Measurements from ENCODE around the gene RPGRIP1L. TPM values are rescaled to one million over a fixed set of nuclear protein-coding genes. Genes with fewer than 3 reads are reported as not detected.

RPGRIP1L gene
- total RNA-seq, 1 experiment from 2014 or later, result 3.8 TPM

- H3K9me3 ChIP-seq (ENCODE audit: low read length), result no peaks in the 10 kb centered on the region
- no peak overlapping the region for H2AFZ ChIP-seq (ENCODE audit: low read length)
- BruUV-seq (replicated peaks), result no TSS peak
- H3K27me3 ChIP-seq (ENCODE audit: low read length), result no peaks in the 10 kb centered on the region
- H3K4me2 ChIP-seq (ENCODE audit: low read length), result no peak overlapping the region
- ChIA-PET CTCF (no interaction called here), POLR2A (ENCODE audit: unreplicated experiment) (no interaction called here)
- no peak overlapping the region for H3K9ac ChIP-seq (ENCODE audit: low read length)
- no peaks in the 10 kb centered on the region for H3K36me3 ChIP-seq (ENCODE audit: low read depth, low read length)
- no peak for DNase-seq
- H3K4me1 ChIP-seq (ENCODE audit: insufficient read depth, low read length), result peaks cover 25% of the 10 kb centered on the region
- TF ChIP-seq EZH2 (IDR thresholded peaks at IDR 0.05; ENCODE audit: low read length, unreplicated experiment) (no peak), EZH2phosphoT487 (IDR thresholded peaks at IDR 0.05; ENCODE audit: borderline replicate concordance, low read length) (no peak), CTCF (conservative IDR thresholded peaks at IDR 0.05; ENCODE audit: low read depth, low read length) (no peak)
- no peaks in the 10 kb centered on the region for H4K20me1 ChIP-seq (ENCODE audit: low read length)
- H3K27ac ChIP-seq (ENCODE audit: low read length), result no peak overlapping the region
- intact Hi-C loops (cut with micrococcal nuclease), result no loop called here
- H3K79me2 ChIP-seq (ENCODE audit: low read length), result peaks cover 32% of the 10 kb centered on the region
- H3K4me3 ChIP-seq (ENCODE audit: low read length), result no peak overlapping the region
- H3K9me2 ChIP-seq (replicated peaks; ENCODE audit: low read length), result no peaks in the 10 kb centered on the region
- H3F3A ChIP-seq (ENCODE audit: low read length, unreplicated experiment), result no peaks in the 10 kb centered on the region
- no peak for ATAC-seq
Measured at GRCh38 chr16:53752560-53752959, 48.9 kb upstream of the RPGRIP1L start.

- TF ChIP-seq CTCF (conservative IDR thresholded peaks at IDR 0.05; ENCODE audit: low read depth, low read length) (peak; percentile 37; the same call in 1 of the 2 replicates), EZH2 (IDR thresholded peaks at IDR 0.05; ENCODE audit: low read length, unreplicated experiment) (no peak), EZH2phosphoT487 (IDR thresholded peaks at IDR 0.05; ENCODE audit: borderline replicate concordance, low read length) (no peak)
- Histone ChIP-seq H3K4me1 (ENCODE audit: insufficient read depth, low read length) (peaks cover 26% of the 10 kb centered on the region), H3K9me3 (ENCODE audit: low read length) (no peaks in the 10 kb centered on the region), H3K27ac (ENCODE audit: low read length) (peak overlapping the region; percentile 81), H2AFZ (ENCODE audit: low read length) (no peak overlapping the region), H3K27me3 (ENCODE audit: low read length) (no peaks in the 10 kb centered on the region), H4K20me1 (ENCODE audit: low read length) (no peaks in the 10 kb centered on the region), H3F3A (ENCODE audit: low read length, unreplicated experiment) (no peaks in the 10 kb centered on the region), H3K9ac (ENCODE audit: low read length) (no peak overlapping the region), H3K79me2 (ENCODE audit: low read length) (peaks cover 36% of the 10 kb centered on the region), H3K36me3 (ENCODE audit: low read depth, low read length) (no peaks in the 10 kb centered on the region), H3K4me3 (ENCODE audit: low read length) (no peak overlapping the region), H3K9me2 (replicated peaks; ENCODE audit: low read length) (no peaks in the 10 kb centered on the region), H3K4me2 (ENCODE audit: low read length) (peak overlapping the region; percentile 69)
- ATAC-seq (peak; percentile 84), DNase-seq (peak; percentile 81)
- BruUV-seq (replicated peaks), result no TSS peak
- ChIA-PET CTCF (no interaction called here), POLR2A (ENCODE audit: unreplicated experiment) (no interaction called here)
- intact Hi-C loops (cut with micrococcal nuclease), result loop anchor here (10.0 kb wide), 1 partner anchor 191 kb away; no protein-coding TSS in a partner anchor
Measured at GRCh38 chr16:53745753-53746266, 42.2 kb upstream of the RPGRIP1L start.

- CTCF ChIA-PET, result no interaction called here
- ATAC-seq (peak; percentile 27), DNase-seq (peak; percentile 49)
- Histone ChIP-seq H3K4me3 (ENCODE audit: low read length) (peak overlapping the region; percentile 13; the same call in 1 of the 2 replicates), H3K79me2 (ENCODE audit: low read length) (peaks cover 35% of the 10 kb centered on the region), H3K27ac (ENCODE audit: low read length) (peak overlapping the region; percentile 81), H4K20me1 (ENCODE audit: low read length) (no peaks in the 10 kb centered on the region), H3K9me2 (replicated peaks; ENCODE audit: low read length) (no peaks in the 10 kb centered on the region), H3K9me3 (ENCODE audit: low read length) (no peaks in the 10 kb centered on the region), H3K36me3 (ENCODE audit: low read depth, low read length) (no peaks in the 10 kb centered on the region), H3F3A (ENCODE audit: low read length, unreplicated experiment) (no peaks in the 10 kb centered on the region), H3K9ac (ENCODE audit: low read length) (no peak overlapping the region), H3K27me3 (ENCODE audit: low read length) (no peaks in the 10 kb centered on the region), H2AFZ (ENCODE audit: low read length) (no peak overlapping the region), H3K4me1 (ENCODE audit: insufficient read depth, low read length) (peaks cover 26% of the 10 kb centered on the region), H3K4me2 (ENCODE audit: low read length) (peak overlapping the region; percentile 69)
- intact Hi-C loops (cut with micrococcal nuclease), result loop anchor here (10.0 kb wide), 1 partner anchor 190 kb away; no protein-coding TSS in a partner anchor
- TF ChIP-seq EZH2phosphoT487 (IDR thresholded peaks at IDR 0.05; ENCODE audit: borderline replicate concordance, low read length) (no peak), CTCF (conservative IDR thresholded peaks at IDR 0.05; ENCODE audit: low read depth, low read length) (no peak), EZH2 (IDR thresholded peaks at IDR 0.05; ENCODE audit: low read length, unreplicated experiment) (no peak)
- BruUV-seq (replicated peaks), result no TSS peak
- POLR2A ChIA-PET (ENCODE audit: unreplicated experiment), result no interaction called here
Measured at GRCh38 chr16:53745086-53745485, 41.4 kb upstream of the RPGRIP1L start.

All from PC-3 (cell line).